Endothelial cell (in vitro differentiated cells): ENCODE results near the gene SLC1A7. TPM values are rescaled to one million over a fixed set of nuclear protein-coding genes. Genes with fewer than 3 reads are reported as not detected.

Experiments
- DNase-seq: peaks from one replicate; pipeline ENCODE4 v3.0.0; 2021; ENCODE audit warnings: low spot score
- H3K27ac Mint-ChIP-seq: one replicate; pipeline ENCODE4 v1.8.0; 2021; ENCODE audit warnings: mixed read lengths, inconsistent platforms; ENCODE audit not compliant: unreplicated experiment
- H3K27me3 Mint-ChIP-seq: one replicate; pipeline ENCODE4 v1.8.0; 2021; ENCODE audit warnings: mild to moderate bottlenecking, moderate library complexity, mixed read lengths, inconsistent platforms; ENCODE audit not compliant: unreplicated experiment
- H3K36me3 Mint-ChIP-seq: one replicate; pipeline ENCODE4 v1.8.0; 2021; ENCODE audit warnings: mild to moderate bottlenecking, low read depth, mixed read lengths, inconsistent platforms; ENCODE audit not compliant: unreplicated experiment
- H3K4me1 Mint-ChIP-seq: one replicate; pipeline ENCODE4 v1.8.0; 2021; ENCODE audit warnings: mild to moderate bottlenecking, mixed read lengths, inconsistent platforms; ENCODE audit not compliant: unreplicated experiment
- H3K4me3 Mint-ChIP-seq: one replicate; pipeline ENCODE4 v1.8.0; 2021; ENCODE audit warnings: mild to moderate bottlenecking, mixed read lengths, inconsistent platforms; ENCODE audit not compliant: unreplicated experiment
- H3K9me3 Mint-ChIP-seq: one replicate; pipeline ENCODE4 v1.8.0; 2021; ENCODE audit warnings: mixed read lengths, inconsistent platforms; ENCODE audit not compliant: unreplicated experiment
- CTCF ChIP-seq: fragments of 200-600 bp; sonication (generic); IDR thresholded peaks from one replicate; pipeline ENCODE4 v1.5.0; 2021; ENCODE audit warnings: antibody characterized with exemption; ENCODE audit not compliant: unreplicated experiment
- total RNA-seq: library from RNA; stranded (reverse); fragmentation: NEBNext Ultra II Directional; extraction: Animal tissue kit (Norgen Biotek cat#: 25700); gene quantifications from one replicate; pipeline ENCODE4 v1.2.1, GENCODE V29; 2021; ENCODE audit not compliant: unreplicated experiment

Gene SLC1A7
- total RNA-seq, 1 donor from 2014 or later, result not detected

GRCh38 chr1:53062708-53063591 is 79.5 kb downstream of the SLC1A7 start:
- no peak for TF ChIP-seq CTCF
- Mint-ChIP-seq H3K9me3 (no peaks in the 10 kb centered on the region), H3K36me3 (no peaks in the 10 kb centered on the region), H3K27me3 (peaks cover 17% of the 10 kb centered on the region), H3K4me3 (peak overlapping the region; percentile 15), H3K27ac (no peak overlapping the region), H3K4me1 (peaks cover 3% of the 10 kb centered on the region)
- DNase-seq, result no peak

- peaks cover 3% of the 10 kb centered on the region for H3K4me1 Mint-ChIP-seq
- no peak within 1 kb of the TSS for H3K27ac Mint-ChIP-seq
- no peak for DNase-seq
- H3K9me3 Mint-ChIP-seq, result no peaks in the 10 kb centered on the region
- no peak for TF ChIP-seq CTCF
- H3K36me3 Mint-ChIP-seq, result no peaks in the 10 kb centered on the region
- peak within 1 kb of the TSS; percentile 15 for H3K4me3 Mint-ChIP-seq
- H3K27me3 Mint-ChIP-seq, result peaks cover 17% of the 10 kb centered on the region
Observed at GRCh38 chr1:53061859-53062707, 80.4 kb downstream of the SLC1A7 start, which contains the start of gene PODN. Gene PODN (plus strand): TSS chr1:53062213. CDS start chr1:53069856, 7,643 bp downstream.

DNA sequence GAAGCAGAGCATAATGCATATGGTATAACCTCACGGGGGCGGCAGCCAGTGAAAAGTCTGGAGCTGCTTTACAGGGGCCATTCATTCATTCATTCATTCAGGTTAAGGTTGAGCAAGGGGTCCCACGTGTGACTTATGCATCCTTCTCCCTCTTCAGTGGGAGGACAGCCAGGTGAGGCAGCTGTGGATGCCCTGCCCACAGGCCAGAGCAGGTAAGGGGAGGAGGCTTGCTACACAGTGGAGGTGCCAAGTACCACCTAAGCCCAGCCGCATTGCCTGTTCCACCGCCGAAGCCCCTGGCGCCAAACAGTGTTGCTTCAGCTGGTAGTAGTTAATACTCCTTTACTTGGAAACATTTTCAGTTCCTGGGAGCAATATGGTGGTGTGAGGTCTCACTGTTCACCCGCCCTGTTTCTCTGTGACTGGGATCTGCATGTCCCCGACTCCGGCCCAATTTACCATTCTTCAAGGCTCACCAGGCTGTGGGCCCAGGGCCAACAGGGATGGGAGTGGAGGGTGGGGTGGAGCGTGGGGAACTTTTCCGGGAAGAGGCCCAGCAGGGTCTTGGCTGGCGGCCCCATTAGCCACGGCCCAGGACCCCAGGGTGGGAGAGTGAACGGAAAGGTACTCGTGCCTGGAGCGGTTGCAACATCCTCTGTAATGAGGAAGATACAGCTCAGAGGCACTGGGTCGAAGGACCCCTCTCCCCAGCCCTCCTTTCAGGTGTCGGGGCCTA is 81.1 kb downstream of the SLC1A7 start:
- Mint-ChIP-seq H3K4me3 (peak overlapping the region; percentile 15), H3K36me3 (no peaks in the 10 kb centered on the region), H3K9me3 (no peaks in the 10 kb centered on the region), H3K27ac (no peak overlapping the region), H3K27me3 (peaks cover 17% of the 10 kb centered on the region), H3K4me1 (peaks cover 3% of the 10 kb centered on the region)
- no peak for DNase-seq
- TF ChIP-seq CTCF, result no peak

DNA sequence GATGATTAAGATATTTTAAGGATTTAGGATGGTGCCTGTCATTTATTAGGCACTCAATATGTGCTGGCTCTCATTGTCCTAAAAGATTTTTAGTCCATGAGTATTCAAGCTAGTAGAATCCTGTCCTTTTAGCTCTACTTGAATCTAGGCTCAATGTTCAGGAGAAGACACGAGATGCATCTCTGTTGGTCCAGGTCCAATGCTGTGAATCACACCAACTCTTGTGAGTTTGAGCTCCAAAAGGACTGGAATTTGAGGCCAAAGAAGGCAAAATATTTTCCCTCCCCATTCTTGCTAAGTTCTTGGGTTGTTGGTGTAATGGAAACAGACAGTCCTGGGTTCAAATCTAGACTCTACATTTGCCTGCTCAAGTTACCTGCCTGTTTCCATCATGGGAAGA is 81.9 kb downstream of the SLC1A7 start:
- Mint-ChIP-seq H3K4me1 (peaks cover 3% of the 10 kb centered on the region), H3K27me3 (peaks cover 15% of the 10 kb centered on the region), H3K4me3 (no peak overlapping the region), H3K36me3 (no peaks in the 10 kb centered on the region), H3K27ac (no peak overlapping the region), H3K9me3 (no peaks in the 10 kb centered on the region)
- TF ChIP-seq CTCF, result no peak
- DNase-seq, result no peak
